Umbilical cord (tissue), 2 donors: ENCODE measurements around the gene ADAMTSL1. TPM values are rescaled to one million over a fixed set of nuclear protein-coding genes. Genes with fewer than 3 reads are reported as not detected.
A peak's percentile ranks its signal among the peaks of the same experiment; 100 is the strongest.

Experiments
- DNase-seq: peaks from one replicate; pipeline ENCODE4 v3.0.0-alpha.2; 2015; ENCODE audit warnings: low spot score
- total RNA-seq: library from RNA; depleted of rRNA; stranded (reverse); fragments of >200 nt; gene quantifications from one replicate; pipeline ENCODE4 v1.2.3, GENCODE V29; 2014; ENCODE audit warnings: low replicate concordance; ENCODE audit not compliant: insufficient read depth

The ADAMTSL1 gene
- total RNA-seq, 1 donor from 2014 or later: 26.5 TPM

- no peak for DNase-seq
These were observed 326.6 kb downstream of the ADAMTSL1 start for GRCh38 chr9:18800579-18800978.

DNA sequence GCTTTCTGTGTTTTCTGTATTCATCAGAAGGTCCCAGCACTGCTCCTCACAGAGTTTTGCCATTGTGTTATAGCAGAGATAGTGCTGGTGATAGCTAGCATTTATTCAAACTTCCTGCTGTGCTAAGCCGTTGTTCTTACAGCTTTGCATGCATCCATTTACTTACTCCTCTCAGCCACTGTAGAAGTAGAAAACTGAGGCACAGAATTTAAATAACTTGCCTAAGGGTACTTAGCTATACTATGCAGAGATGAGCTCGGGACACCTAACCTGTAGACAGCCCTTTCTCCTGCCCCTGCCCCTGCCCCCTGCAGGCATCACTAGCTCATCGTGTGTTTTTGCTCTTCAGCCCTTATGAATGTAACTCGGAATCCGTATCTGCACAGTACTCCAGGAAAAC lies 331.4 kb downstream of the ADAMTSL1 start:
- no peak for DNase-seq

GRCh38 chr9:18806232-18807080 lies 332.5 kb downstream of the ADAMTSL1 start:
- no peak for DNase-seq

DNA sequence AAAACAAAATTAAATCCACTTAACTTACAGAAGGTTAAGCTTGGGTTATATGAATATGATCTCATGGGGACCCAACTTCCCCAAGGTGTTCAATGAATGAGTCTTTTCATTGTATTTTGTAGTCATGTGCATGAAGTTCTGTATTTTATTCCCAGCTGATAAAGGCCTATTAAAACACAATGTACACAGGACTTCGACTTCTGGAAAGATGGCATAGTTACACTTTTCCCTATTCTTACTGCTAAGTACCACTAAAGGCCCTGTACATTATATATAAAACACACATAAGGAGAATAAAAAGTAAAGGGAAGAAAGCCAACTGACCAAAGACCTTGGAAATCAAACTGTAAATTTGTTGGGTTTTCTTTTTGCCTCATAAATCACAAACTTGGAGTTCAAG lies 336.6 kb downstream of the ADAMTSL1 start:
- no peak for DNase-seq

GRCh38 chr9:18811171-18811570 lies 337.2 kb downstream of the ADAMTSL1 start:
- no peak for DNase-seq

DNA sequence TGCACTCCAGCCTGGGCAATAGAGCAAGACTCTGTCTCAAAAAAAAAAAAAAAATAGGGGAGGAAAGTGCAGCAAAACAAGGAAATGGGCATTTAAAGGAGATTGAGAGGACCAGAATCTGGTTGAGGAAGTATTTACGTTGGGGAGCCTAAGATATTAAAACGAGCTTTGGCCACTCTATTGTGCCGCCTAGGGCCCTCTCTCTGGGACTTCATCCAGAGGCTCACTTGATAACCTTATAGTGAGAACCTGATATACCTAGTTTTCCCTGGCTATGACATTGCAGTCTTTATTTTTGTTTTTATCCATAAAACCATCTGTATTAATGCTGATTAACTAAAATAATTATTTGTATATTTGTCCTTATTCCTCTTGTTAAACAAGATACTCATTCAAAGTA lies 345.5 kb downstream of the ADAMTSL1 start:
- DNase-seq: no peak

DNA sequence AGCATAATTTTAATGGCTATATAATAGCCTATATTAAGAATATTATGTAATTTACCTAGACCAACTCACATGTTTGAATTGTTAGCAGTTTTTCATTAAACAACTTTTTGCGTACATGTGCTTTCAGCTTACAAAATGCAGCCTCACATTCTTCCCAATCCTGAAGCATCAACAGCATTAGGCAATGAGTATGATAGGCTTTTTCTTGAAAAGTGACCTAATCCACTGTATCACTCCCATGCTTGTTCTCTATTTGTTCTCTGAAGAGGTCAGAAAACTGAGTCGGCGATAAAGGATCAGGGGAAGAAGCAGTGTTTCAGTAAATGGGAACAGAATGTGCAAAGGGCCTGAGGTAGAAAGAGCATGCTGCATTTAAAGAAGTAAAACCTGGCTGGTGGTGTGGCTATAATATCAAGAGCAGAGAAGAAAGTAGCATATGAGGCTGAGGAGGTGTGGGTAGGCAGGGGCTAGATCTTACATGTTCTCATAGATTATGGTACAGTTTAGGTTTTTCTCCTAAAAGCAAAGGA lies 346.7 kb downstream of the ADAMTSL1 start:
- no peak for DNase-seq

DNA sequence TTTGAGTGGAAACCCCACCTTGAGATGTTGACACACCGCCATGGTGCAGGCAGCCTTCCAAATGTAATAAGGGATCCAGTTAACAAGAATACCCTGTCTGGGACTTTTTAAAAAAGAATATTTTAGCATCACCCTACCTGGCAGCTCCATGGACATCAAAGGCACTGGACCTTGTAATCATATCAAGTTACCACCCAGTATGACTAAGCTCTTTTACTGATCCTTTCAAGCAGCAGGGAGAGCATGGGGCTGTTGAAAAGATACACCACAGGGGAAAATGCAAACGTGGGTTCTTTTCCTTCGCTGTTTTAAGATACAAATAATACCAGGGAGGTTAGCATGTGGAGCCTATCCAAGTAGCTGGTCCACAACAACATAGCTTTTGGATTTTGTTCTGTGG lies 347.8 kb downstream of the ADAMTSL1 start:
- peak; percentile 15 for DNase-seq

DNA sequence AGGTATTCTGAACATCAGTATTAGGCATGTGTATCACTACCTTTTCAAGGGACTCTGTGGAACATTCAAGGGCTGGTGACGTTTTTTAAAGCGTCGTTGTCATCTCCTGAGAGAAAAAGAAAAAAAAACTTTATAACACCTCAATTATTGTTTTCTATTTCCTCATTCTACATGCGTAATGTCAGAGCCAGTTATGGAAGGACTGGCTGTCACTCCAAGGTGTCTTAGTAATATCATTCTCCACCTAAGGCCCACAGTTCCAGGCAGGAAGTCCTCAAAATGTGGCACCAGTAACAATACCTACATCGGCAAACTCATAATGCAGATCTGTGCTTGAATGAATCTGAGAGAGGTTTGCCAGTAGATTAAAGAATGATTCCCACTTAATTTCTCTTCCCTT lies 348.9 kb downstream of the ADAMTSL1 start:
- no peak for DNase-seq

- no peak for DNase-seq
These were observed 350.2 kb downstream of the ADAMTSL1 start for GRCh38 chr9:18824095-18824666.

GRCh38 chr9:18825656-18826170 lies 351.8 kb downstream of the ADAMTSL1 start:
- DNase-seq: no peak

GRCh38 chr9:18826248-18826647 lies 352.3 kb downstream of the ADAMTSL1 start:
- no peak for DNase-seq

DNA sequence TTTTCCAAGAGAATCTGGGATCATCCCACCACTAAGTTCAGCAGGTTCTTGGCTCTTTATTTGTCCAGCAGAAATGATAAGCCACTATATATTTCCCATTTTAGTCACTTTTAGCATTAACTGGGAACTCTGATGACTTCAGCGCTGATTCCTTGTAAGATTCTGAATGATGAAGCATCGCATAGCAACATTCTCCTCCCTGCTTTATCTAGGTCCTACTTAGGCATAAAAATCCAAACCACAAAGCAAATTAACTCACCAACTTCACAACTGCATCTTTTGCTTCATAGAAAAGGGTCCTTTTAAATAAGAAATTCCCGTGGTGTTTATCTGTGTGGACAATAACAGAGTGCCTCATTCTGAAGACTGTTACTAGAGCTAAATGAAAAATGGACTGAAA lies 355.1 kb downstream of the ADAMTSL1 start:
- no peak for DNase-seq

- DNase-seq: no peak
These were observed 355.9 kb downstream of the ADAMTSL1 start for GRCh38 chr9:18829873-18830272.

DNA sequence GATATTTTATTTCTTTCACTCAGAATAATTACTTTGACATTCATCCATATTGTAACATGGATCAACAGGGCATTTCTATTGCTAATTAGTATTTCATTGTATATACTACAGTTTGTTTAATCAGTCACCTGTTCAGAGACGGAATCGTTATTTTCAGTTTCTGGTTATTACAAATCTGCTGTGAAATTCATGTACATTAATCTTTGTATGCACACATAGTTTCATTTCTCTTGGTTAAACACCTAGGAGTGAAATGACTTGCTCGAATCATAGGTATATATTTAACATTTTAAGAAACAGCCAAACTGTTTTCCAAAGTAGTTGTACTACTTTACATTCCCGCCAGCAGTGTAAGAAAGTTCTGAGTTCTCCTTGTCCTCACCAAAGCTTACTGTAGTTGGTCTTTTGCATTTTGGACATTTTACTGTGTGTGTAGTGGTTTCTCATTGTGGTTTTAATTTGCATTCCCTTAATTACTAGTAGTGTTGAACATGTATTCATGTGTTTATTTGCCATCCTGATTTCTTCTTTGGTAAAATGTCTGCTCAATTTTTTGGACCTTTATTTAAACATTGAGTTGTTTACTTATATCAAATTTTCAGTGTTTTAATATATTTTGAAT lies 360.9 kb downstream of the ADAMTSL1 start:
- DNase-seq: no peak

GRCh38 chr9:18837402-18837801 lies 363.4 kb downstream of the ADAMTSL1 start:
- no peak for DNase-seq

DNA sequence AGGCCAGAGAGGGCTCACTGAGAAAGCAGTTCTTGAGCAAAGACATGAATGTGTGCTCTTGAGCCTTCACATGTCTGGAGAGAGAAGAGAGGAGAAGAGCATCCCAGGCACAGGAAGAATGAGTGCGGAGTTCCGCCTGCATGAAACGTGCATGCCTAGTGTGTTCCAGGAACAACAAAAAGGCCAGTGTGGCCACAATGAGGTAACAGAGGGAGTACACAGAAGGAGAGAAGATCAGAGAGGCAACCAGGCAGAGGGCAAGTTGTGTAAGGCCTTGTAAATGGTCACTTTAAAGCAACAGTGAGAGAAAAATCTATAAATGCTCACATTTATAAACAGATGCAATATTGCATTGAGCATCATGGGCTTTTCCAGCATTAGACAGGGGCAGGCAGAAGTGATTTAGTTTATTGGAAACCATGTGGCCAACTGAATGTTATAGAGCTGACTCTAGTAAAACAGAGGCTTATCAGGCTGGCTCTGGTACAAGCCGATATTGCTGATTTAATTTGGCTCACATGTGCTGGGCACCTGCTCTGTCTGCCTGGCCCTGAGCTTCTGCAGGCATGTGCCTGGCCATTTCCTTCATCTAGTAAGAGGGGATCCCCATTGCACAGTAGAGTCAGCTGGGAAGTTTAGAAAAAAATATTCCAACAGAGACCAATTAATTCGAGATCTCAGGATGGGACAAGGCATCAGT lies 373.8 kb downstream of the ADAMTSL1 start:
- no peak for DNase-seq

GRCh38 chr9:18848657-18849056 lies 374.7 kb downstream of the ADAMTSL1 start:
- DNase-seq: no peak

DNA sequence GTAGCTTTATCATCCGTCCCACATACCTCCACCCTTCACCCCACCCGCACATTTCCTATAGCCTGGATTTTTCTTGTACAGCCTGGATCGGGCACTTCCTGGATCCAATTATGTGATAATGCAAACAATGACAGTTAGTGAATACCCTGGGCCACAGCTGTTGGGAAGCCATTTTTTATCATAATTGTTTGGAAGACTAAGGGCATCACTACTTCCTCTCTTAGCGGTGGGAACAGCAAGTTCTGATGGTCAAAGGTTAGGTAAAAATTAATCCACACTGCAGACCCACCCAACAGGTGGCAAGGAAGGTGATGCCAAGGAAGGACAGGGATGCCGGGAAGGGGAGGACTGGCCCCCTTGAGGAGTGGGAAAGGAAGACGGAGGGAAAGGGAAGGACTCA lies 375.3 kb downstream of the ADAMTSL1 start:
- DNase-seq: no peak

- peak; percentile 80 for DNase-seq
These were observed 376.1 kb downstream of the ADAMTSL1 start for GRCh38 chr9:18849890-18850677.
